ENCODE results near the gene XPOT.

The XPOT gene

DNA sequence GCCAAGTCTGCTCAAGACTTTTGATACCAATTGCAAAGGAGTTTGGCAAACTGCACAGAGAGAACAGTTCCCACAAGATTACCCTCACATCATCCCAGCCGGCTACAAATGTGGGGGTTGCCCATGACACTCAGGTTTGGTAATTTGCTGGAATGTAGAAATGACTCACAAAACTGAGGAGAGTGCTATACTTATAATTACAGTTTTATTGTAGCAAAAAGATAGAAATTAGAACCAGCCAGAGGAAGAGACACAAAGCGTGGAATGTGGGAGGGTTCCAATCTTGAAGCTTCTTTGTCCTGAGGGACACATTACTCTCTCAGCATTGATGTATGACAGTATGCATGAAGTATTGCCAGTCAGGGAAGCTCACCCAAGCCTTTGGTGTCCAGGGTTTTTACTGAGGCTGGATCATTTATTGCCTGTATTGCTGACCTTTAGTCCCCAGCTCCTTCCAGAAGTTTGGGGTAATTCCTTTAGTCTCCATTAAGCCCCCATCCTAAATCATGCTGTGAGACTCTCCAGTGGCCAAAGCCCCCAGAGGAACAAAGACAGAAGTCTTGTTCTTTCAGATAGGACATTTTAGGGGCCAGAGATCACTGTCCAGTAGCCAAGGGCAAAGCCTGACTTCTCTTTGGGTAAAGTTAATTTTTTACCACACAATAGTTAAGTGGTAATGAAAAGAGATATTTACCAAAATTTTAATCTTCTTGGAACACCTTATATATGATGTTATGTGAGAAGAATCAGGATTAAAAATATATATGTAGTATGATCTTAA, 57.6 kb downstream of the XPOT start:
- intact Hi-C loops (cut with micrococcal nuclease): no loop called here
- Mint-ChIP-seq H3K27me3 (no peaks in the 10 kb centered on the region), H3K27ac (no peak overlapping the region), H3K4me1 (ENCODE audit: low read depth) (peaks cover 20% of the 10 kb centered on the region), H3K4me3 (no peak overlapping the region), H3K9me3 (no peaks in the 10 kb centered on the region), H3K36me3 (ENCODE audit: low read depth) (peaks cover 74% of the 10 kb centered on the region)

DNA sequence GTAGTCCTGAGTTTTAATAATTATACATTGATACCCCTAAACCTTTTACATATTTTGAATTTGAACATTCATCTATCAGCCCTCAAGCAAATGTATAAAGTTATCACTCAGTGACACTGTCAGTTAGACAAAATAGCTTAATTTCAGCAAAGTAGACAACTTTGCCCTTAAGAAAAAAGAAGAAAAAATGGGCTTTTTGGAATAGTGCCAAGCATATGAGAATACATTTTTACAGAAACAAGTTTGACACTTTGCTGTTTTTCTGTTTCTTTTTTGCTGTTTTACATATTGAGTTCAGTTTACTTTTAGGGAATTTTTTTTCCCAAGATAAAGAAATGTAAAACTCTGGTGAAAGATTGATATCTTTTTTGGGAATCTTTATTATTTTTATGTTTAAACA, 62.0 kb downstream of the XPOT start:
- Mint-ChIP-seq H3K4me1 (ENCODE audit: low read depth) (no peaks in the 10 kb centered on the region), H3K4me3 (no peak overlapping the region), H3K36me3 (ENCODE audit: low read depth) (peaks cover 90% of the 10 kb centered on the region), H3K9me3 (no peaks in the 10 kb centered on the region), H3K27me3 (no peaks in the 10 kb centered on the region), H3K27ac (no peak overlapping the region)
- intact Hi-C loops (cut with micrococcal nuclease): loop anchor here (5.0 kb wide), 1 partner anchor 36 kb away; no protein-coding TSS in a partner anchor

DNA sequence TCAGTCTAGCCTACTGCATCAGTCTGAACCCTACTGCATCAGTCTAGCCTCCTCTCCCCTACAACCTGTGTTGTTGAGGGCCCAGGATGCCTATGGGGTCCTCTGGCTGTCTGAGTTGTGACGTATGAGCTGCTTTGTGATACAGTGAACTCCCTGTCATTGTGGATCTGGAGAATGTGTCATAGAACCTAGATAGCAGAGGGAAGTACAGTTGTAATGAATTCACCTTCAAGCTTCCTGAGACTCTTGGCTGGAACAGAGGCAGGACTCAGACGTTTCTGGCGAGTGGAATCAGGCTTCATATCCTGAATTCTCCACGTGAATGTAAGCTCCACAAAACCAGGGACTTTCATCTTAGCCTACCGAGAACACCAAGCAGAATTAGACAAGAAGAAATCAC, 64.8 kb downstream of the XPOT start:
- Mint-ChIP-seq H3K27me3 (no peaks in the 10 kb centered on the region), H3K27ac (no peak overlapping the region), H3K9me3 (no peaks in the 10 kb centered on the region), H3K4me3 (no peak overlapping the region), H3K36me3 (ENCODE audit: low read depth) (peaks cover 91% of the 10 kb centered on the region), H3K4me1 (ENCODE audit: low read depth) (no peaks in the 10 kb centered on the region)
- intact Hi-C loops (cut with micrococcal nuclease): loop anchor here (5.0 kb wide), 1 partner anchor 33 kb away; no protein-coding TSS in a partner anchor

DNA sequence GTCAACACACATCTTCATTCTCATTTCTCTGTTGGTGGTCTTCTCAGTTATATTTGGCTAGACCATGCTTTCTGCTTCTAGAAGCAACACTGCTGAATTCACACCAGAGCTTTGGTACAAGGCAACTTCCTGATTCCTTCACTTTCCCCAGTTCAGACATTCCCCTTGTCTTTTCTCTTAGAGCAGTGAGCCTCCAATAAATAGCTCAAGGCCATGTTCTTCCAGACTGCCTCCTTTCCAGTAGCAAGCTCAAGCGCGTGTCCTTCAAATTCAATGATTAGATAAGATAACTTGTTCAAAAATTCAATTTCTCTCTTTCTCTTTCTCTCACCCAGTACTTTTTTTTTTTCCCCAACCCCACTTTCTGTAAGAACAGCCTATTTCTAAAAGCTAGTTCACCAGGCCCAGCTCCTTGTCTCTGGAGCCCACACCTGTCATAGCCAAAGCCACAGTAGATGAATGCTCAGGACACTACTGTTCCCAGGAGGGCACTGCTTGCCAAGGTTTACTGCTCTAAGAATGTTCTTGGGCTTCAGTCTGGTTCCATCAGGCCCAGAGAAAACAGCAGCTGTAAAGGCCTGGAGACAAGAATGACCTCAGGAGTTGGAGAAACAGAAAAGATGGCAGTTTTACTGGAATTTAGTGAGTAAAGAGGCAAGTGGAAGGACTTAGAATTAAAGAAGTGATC, 65.4 kb downstream of the XPOT start:
- intact Hi-C loops (cut with micrococcal nuclease): loop anchor here (5.0 to 10.0 kb wide), 2 partner anchors 33 to 255 kb away; no protein-coding TSS in a partner anchor
- Mint-ChIP-seq H3K27ac (no peak overlapping the region), H3K4me1 (ENCODE audit: low read depth) (no peaks in the 10 kb centered on the region), H3K4me3 (no peak overlapping the region), H3K9me3 (no peaks in the 10 kb centered on the region), H3K27me3 (no peaks in the 10 kb centered on the region), H3K36me3 (ENCODE audit: low read depth) (peaks cover 91% of the 10 kb centered on the region)

DNA sequence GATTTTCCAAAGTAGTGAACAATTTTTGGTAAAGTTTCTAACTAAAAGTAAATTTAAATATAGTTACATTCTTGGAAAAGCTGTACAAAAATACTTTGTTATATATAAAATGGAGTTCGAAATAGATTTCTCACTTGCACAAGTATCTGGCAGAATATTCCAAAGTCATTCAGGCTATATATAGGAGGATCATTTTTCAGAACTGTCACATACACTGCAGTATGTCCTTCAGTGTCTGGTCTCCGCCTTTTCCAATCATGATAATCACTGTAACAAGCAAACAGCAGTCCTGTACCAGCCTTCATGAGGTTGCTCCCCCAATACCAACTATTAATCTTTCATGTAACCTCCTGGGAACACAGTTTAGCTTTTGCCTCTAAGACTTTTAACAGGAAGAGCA, 66.3 kb downstream of the XPOT start:
- Mint-ChIP-seq H3K27me3 (no peaks in the 10 kb centered on the region), H3K4me3 (no peak overlapping the region), H3K27ac (no peak overlapping the region), H3K4me1 (ENCODE audit: low read depth) (no peaks in the 10 kb centered on the region), H3K9me3 (no peaks in the 10 kb centered on the region), H3K36me3 (ENCODE audit: low read depth) (peaks cover 91% of the 10 kb centered on the region)
- intact Hi-C loops (cut with micrococcal nuclease): loop anchor here (10.0 kb wide), 1 partner anchor 254 kb away; no protein-coding TSS in a partner anchor

DNA sequence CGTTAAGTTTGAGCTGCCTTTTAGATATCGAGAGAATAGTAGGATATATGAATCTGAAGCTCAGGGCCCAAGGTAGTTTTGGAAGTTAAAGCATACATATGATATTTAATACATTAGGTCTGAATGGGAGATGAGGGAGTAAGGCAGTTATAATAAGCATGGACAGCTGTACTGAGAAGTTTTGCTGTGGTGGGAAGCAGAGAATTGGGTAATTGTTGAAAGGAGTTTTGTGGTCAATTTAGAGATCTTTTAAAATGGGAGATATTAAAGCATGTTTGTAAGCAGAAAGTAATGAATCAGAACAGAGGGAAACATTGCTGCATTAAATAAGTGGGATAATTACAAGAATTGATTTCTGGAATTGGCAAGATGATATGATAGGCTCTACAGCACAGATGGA, 69.0 kb downstream of the XPOT start:
- Mint-ChIP-seq H3K27me3 (no peaks in the 10 kb centered on the region), H3K4me3 (no peak overlapping the region), H3K36me3 (ENCODE audit: low read depth) (peaks cover 97% of the 10 kb centered on the region), H3K9me3 (peaks cover 9% of the 10 kb centered on the region), H3K4me1 (ENCODE audit: low read depth) (no peaks in the 10 kb centered on the region), H3K27ac (no peak overlapping the region)
- intact Hi-C loops (cut with micrococcal nuclease): loop anchor here (10.0 kb wide), 1 partner anchor 252 kb away; no protein-coding TSS in a partner anchor

DNA sequence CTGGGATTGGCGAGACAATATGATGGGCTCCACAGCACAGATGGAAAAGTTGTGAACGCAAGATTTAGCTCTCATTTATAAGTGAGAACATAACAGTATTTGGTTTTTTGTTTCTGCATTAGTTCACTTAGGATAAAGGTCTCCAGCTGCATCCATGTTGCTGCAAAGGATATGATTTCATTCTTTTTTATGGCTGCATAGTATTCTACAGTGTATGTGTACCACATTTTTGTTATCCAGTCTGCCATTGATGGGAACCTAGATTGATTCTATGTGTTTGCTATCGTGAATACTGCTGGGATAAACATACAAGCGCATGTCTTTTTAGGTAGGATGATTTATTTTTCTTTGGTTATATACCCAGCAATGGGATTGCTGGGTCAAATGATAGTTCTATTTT, 71.3 kb downstream of the XPOT start:
- no peak overlapping the region for H3K27ac Mint-ChIP-seq
- peaks cover 94% of the 10 kb centered on the region for H3K36me3 Mint-ChIP-seq (ENCODE audit: low read depth)
- H3K4me3 Mint-ChIP-seq: no peak overlapping the region
- H3K9me3 Mint-ChIP-seq: peaks cover 9% of the 10 kb centered on the region
- intact Hi-C loops (cut with micrococcal nuclease): loop anchor here (10.0 kb wide), 1 partner anchor 249 kb away; no protein-coding TSS in a partner anchor
- H3K4me1 Mint-ChIP-seq (ENCODE audit: low read depth): no peaks in the 10 kb centered on the region
- H3K27me3 Mint-ChIP-seq: no peaks in the 10 kb centered on the region

DNA sequence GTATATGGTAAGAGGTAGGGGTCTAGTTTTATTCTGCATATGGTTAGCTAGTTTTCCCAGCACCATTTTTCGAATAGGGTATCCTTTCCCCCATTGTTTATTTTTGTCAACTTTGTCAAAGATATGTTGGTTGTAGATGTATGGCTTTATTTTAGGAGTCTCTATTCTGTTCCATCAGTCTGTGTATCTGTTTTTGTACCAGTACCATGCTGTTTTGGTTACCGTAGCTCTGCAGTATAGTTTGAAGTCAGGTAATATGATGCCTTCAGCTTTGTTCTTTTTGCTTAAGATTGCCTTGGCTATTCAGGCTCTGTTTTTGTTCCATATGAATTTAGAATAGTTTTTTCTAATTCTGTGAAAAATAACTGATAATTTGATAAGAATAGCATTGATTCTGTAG, 72.7 kb downstream of the XPOT start:
- Mint-ChIP-seq H3K27ac (no peak overlapping the region), H3K9me3 (peaks cover 9% of the 10 kb centered on the region)

DNA sequence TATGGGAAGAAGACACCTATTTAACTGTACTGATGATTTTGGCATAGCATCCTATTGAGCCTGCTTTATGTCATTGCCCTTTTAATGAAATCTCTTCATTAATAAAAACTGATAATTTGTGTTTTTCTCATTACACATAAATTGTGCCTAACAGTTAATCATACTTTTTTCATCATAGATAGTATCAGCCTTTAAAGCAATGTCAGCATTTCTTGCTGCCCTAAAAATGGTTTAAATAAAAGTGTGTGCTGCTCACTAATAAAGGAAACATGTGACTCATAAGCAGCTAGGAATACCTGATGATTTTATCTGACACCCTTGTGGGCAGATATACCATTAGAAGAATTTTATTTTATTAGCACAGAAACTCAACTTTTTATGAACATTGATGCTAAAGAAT, 74.5 kb downstream of the XPOT start:
- intact Hi-C loops (cut with micrococcal nuclease): loop anchor here (10.0 kb wide), 1 partner anchor 246 kb away; no protein-coding TSS in a partner anchor
- no peak overlapping the region for H3K4me3 Mint-ChIP-seq
- H3K4me1 Mint-ChIP-seq (ENCODE audit: low read depth): no peaks in the 10 kb centered on the region
- H3K27ac Mint-ChIP-seq: no peak overlapping the region
- H3K9me3 Mint-ChIP-seq: peaks cover 9% of the 10 kb centered on the region
- H3K36me3 Mint-ChIP-seq (ENCODE audit: low read depth): peaks cover 73% of the 10 kb centered on the region
- H3K27me3 Mint-ChIP-seq: no peaks in the 10 kb centered on the region

More for the DNA sequence above, 72.7 kb downstream of the XPOT start:
- no peaks in the 10 kb centered on the region for H3K27me3 Mint-ChIP-seq
- H3K4me1 Mint-ChIP-seq (ENCODE audit: low read depth): no peaks in the 10 kb centered on the region
- intact Hi-C loops (cut with micrococcal nuclease): loop anchor here (10.0 kb wide), 1 partner anchor 248 kb away; no protein-coding TSS in a partner anchor
- H3K4me3 Mint-ChIP-seq: no peak overlapping the region
- H3K36me3 Mint-ChIP-seq (ENCODE audit: low read depth): peaks cover 81% of the 10 kb centered on the region

DNA sequence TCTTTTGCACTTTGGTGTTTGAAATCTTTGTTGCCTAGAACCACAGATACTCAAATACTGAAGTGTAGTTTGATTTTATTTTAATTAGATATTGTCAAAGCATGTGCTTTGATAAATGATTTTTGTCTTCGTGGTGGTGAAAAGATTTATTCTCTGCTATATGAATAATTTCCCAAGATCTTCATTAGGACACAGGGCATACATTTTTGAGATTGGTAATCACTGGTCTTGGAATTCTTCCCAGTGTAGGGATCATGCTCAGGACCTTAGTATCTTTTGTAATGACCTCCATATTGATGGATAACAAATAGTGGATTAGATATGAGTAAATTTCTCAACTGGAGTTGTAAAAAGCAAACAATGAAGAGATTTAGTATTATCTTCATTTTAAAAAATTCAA, 76.0 kb downstream of the XPOT start:
- intact Hi-C loops (cut with micrococcal nuclease): no loop called here
- H3K4me3 Mint-ChIP-seq: no peak overlapping the region
- peaks cover 9% of the 10 kb centered on the region for H3K9me3 Mint-ChIP-seq
- H3K36me3 Mint-ChIP-seq (ENCODE audit: low read depth): peaks cover 73% of the 10 kb centered on the region
- H3K27me3 Mint-ChIP-seq: no peaks in the 10 kb centered on the region
- no peak overlapping the region for H3K27ac Mint-ChIP-seq
- no peaks in the 10 kb centered on the region for H3K4me1 Mint-ChIP-seq (ENCODE audit: low read depth)

DNA sequence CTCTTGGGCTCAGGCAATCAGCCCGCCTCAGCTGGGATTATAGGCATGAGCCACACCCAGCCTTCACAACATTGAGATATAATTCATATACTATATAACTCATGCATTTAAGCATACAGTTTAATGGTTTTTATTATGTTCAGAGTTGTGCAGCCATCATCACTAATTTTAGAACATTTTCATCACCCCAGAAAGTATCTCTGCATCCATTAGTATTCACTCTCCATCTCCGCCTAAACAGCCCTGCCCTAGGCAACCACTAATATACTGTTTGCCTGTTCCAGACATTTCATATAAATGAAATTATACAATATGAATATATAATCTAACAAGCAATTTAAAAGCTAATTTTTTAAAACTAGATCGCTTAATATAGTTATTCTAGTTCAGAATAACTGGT, 82.5 kb downstream of the XPOT start:
- H3K27ac Mint-ChIP-seq: no peak overlapping the region
- H3K9me3 Mint-ChIP-seq: no peaks in the 10 kb centered on the region
- intact Hi-C loops (cut with micrococcal nuclease): loop anchor here (5.0 kb wide), 1 partner anchor 59 kb away; no protein-coding TSS in a partner anchor
- H3K27me3 Mint-ChIP-seq: no peaks in the 10 kb centered on the region
- H3K36me3 Mint-ChIP-seq (ENCODE audit: low read depth): peaks cover 80% of the 10 kb centered on the region
- H3K4me3 Mint-ChIP-seq: no peak overlapping the region
- H3K4me1 Mint-ChIP-seq (ENCODE audit: low read depth): no peaks in the 10 kb centered on the region

DNA sequence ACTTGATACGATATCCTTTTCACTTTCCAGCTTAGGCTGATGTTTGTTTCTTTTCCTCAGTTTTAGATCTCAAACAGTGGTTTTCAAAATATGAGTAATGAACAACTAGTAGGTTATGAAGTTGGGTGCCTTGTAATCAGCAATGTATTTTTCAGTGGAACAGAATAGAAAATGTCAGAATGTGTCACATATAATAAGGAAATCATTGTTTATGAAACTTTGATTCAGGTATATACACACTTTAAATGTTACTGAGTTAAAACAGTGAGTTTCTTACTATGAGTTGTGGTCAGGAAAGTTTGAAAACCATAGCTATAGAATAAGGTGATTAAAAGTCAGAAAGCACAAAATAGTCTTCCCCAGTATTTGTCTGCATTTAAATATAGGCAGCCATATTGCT, 87.5 kb downstream of the XPOT start:
- no peaks in the 10 kb centered on the region for H3K9me3 Mint-ChIP-seq
- H3K27ac Mint-ChIP-seq: no peak overlapping the region
- no peak overlapping the region for H3K4me3 Mint-ChIP-seq
- H3K36me3 Mint-ChIP-seq (ENCODE audit: low read depth): peaks cover 91% of the 10 kb centered on the region
- H3K4me1 Mint-ChIP-seq (ENCODE audit: low read depth): no peaks in the 10 kb centered on the region
- H3K27me3 Mint-ChIP-seq: no peaks in the 10 kb centered on the region
- intact Hi-C loops (cut with micrococcal nuclease): no loop called here

DNA sequence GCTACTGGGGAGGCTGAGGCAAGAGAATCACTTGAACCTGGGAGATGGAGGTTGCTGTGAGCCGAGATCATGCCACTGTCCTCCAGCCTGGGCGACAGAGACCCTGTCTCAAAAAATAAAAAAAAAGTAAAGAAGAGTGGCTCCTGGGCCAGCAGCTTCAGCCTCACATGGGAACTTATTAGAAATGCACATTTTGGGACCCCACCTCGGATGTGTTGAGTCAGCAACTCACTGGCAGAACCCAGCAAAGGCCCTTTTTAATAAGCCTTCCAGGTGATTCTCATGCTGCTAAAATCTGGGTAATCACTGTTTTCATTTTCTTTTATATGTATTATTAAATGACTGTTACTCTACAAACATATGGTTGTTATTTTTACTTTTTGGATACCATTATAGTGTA, 89.3 kb downstream of the XPOT start:
- intact Hi-C loops (cut with micrococcal nuclease): no loop called here
- Mint-ChIP-seq H3K4me1 (ENCODE audit: low read depth) (no peaks in the 10 kb centered on the region), H3K4me3 (no peak overlapping the region), H3K9me3 (no peaks in the 10 kb centered on the region), H3K36me3 (ENCODE audit: low read depth) (peaks cover 95% of the 10 kb centered on the region), H3K27me3 (no peaks in the 10 kb centered on the region), H3K27ac (no peak overlapping the region)

DNA sequence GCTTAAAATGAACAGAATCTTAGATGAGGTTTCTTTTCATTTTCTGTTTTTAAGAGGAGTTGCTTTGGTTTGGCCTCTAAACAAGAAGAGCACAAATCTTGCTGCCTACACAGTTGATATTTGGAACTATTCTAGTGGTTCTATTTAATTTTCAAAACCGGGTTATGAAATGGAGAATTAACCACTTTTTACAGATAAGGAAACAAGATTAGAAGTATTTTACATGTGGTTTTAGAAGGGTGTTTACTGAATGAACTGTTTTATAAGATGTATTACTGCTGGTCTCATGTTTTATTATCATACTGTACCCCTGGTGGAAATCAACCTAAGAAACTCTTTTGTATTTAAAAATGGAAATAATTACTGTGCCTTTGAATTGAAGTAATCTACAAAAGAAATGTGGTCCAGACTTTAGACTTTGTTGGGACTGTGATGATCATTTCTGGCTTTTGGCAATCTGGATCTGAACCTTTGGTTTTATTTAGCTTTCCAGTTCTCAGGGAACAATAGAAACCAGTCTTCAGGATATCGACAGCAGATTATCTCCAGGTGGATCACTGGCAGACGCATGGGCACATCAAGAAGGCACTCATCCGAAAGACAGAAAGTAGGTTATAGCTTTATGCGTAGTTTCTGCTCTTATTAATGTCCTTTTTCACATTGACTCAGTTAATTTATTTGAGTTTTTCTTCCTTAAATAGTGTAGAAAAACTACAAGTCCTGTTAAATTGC, 91.0 kb downstream of the XPOT start:
- Mint-ChIP-seq H3K9me3 (no peaks in the 10 kb centered on the region), H3K27me3 (no peaks in the 10 kb centered on the region), H3K36me3 (ENCODE audit: low read depth) (peaks cover 95% of the 10 kb centered on the region), H3K4me3 (no peak overlapping the region), H3K27ac (no peak overlapping the region), H3K4me1 (ENCODE audit: low read depth) (peaks cover 2% of the 10 kb centered on the region)
- intact Hi-C loops (cut with micrococcal nuclease): no loop called here

Measured in dendritic cell treated with granulocyte-macrophage colony-stimulating factor and Interleukin-4, amounts not matched to agents 40 ng/mL and 50 ng/mL, for 4 days (primary cell).